SU-DHL-6 (cell line): ENCODE data around the gene EEF1AKMT4.

Experiments used
- H2AFZ ChIP-seq: fragments of 200-600 bp; sonication (generic); 2 replicates; pipeline ENCODE4 v1.6.1; 2014; ENCODE audit warnings: low read depth, mild to moderate bottlenecking, moderate library complexity, mixed read lengths, antibody characterized with exemption, low read length; ENCODE audit not compliant: severe bottlenecking
- H3F3A ChIP-seq: fragments of 200-600 bp; shearing (Covaris generic); 2 replicates; pipeline ENCODE4 v1.6.0; 2016; ENCODE audit warnings: antibody characterized with exemption, mild to moderate bottlenecking; ENCODE audit not compliant: insufficient read depth
- H3K27ac ChIP-seq: fragments of 200-600 bp; sonication (generic); 2 replicates; pipeline ENCODE4 v1.5.1; 2016; ENCODE audit warnings: low read depth, mild to moderate bottlenecking, low read length, moderate library complexity, mixed read lengths
- H3K27me3 ChIP-seq: fragments of 200-600 bp; sonication (generic), shearing (Covaris generic); 2 replicates; pipeline ENCODE4 v1.6.0; 2014; ENCODE audit warnings: mild to moderate bottlenecking, low read length
- H3K36me3 ChIP-seq: fragments of 200-600 bp; sonication (generic); 2 replicates; pipeline ENCODE4 v1.6.1; 2014; ENCODE audit warnings: mild to moderate bottlenecking, low read length, mixed read lengths
- H3K4me2 ChIP-seq: fragments of 300-600, 200-600 bp; shearing (Covaris generic), sonication (generic); 2 replicates; pipeline ENCODE4 v1.6.0; 2014; ENCODE audit warnings: low read length, low read depth, mild to moderate bottlenecking; ENCODE audit not compliant: poor library complexity, severe bottlenecking
- H3K4me3 ChIP-seq: fragments of 200-600 bp; sonication (generic); 2 replicates; pipeline ENCODE4 v1.5.1; 2014; ENCODE audit warnings: antibody characterized with exemption, low read length, mild to moderate bottlenecking, mixed read lengths; ENCODE audit not compliant: insufficient read depth, poor library complexity, severe bottlenecking
- H3K79me2 ChIP-seq: fragments of 200-600 bp; sonication (generic); 2 replicates; pipeline ENCODE4 v1.6.1; 2014; ENCODE audit warnings: mild to moderate bottlenecking, low read length, moderate library complexity; ENCODE audit not compliant: insufficient read depth
- H3K9ac ChIP-seq: fragments of 200-600 bp; sonication (generic); 2 replicates; pipeline ENCODE4 v1.7.0; 2014; ENCODE audit warnings: mild to moderate bottlenecking, low read length
- H3K9me2 ChIP-seq: fragments of 200-600 bp; sonication (generic); replicated peaks from 2 replicates; pipeline ENCODE4 v1.6.1; 2014; ENCODE audit warnings: low read length; ENCODE audit not compliant: insufficient read depth
- H3K9me3 ChIP-seq: fragments of 200-600 bp; sonication (generic); 2 replicates; pipeline ENCODE4 v1.6.1; 2014; ENCODE audit warnings: low read length, mixed read lengths; ENCODE audit not compliant: insufficient read depth
- H4K20me1 ChIP-seq: fragments of 200-600 bp; sonication (generic); 2 replicates; pipeline ENCODE4 v1.6.1; 2014; ENCODE audit warnings: low read depth, mild to moderate bottlenecking, antibody characterized with exemption, low read length, moderate library complexity, mixed read lengths
- CTCF ChIP-seq: fragments of 200-600 bp; sonication (generic); IDR thresholded peaks from one replicate; pipeline ENCODE4 v1.5.1; 2017; ENCODE audit warnings: antibody characterized with exemption, mild to moderate bottlenecking, low read length, moderate library complexity; ENCODE audit not compliant: insufficient read depth, poor library complexity, severe bottlenecking
- EZH2phosphoT487 ChIP-seq: fragments of 200-600 bp; sonication (generic), shearing (Covaris generic); conservative IDR thresholded peaks from 2 replicates; pipeline ENCODE4 v1.6.1; 2018; ENCODE audit warnings: mild to moderate bottlenecking, antibody characterized with exemption, low read length, moderate library complexity, mixed read lengths

EEF1AKMT4 gene

GRCh38 chr3:184259396-184259877 lies 10.0 kb downstream of the EEF1AKMT4 start:
- no peaks in the 10 kb centered on the region for H3K9me3 ChIP-seq
- no peaks in the 10 kb centered on the region for H4K20me1 ChIP-seq
- no peaks in the 10 kb centered on the region for H3K9me2 ChIP-seq
- H3F3A ChIP-seq, result no peaks in the 10 kb centered on the region; the same call in 1 of the 2 replicates
- no peak overlapping the region for H2AFZ ChIP-seq
- H3K36me3 ChIP-seq, result no peaks in the 10 kb centered on the region
- TF ChIP-seq CTCF, result no peak
- TF ChIP-seq EZH2phosphoT487, result no peak
- no peaks in the 10 kb centered on the region for H3K79me2 ChIP-seq
- H3K9ac ChIP-seq, result no peak overlapping the region
- H3K4me3 ChIP-seq, result no peak overlapping the region
- H3K27ac ChIP-seq, result no peak overlapping the region
- H3K4me2 ChIP-seq, result no peak overlapping the region
- H3K27me3 ChIP-seq, result no peaks in the 10 kb centered on the region

- no peak overlapping the region for H3K27ac ChIP-seq
- H3K79me2 ChIP-seq, result no peaks in the 10 kb centered on the region
- TF ChIP-seq CTCF (no peak), EZH2phosphoT487 (no peak)
- no peak overlapping the region for H2AFZ ChIP-seq
- H3K9ac ChIP-seq, result no peak overlapping the region
- H3K27me3 ChIP-seq, result no peaks in the 10 kb centered on the region
- H3F3A ChIP-seq, result no peaks in the 10 kb centered on the region; the same call in 1 of the 2 replicates
- H3K4me3 ChIP-seq, result no peak overlapping the region
- H3K4me2 ChIP-seq, result peak overlapping the region; percentile 52
- H3K9me3 ChIP-seq, result no peaks in the 10 kb centered on the region
- H3K36me3 ChIP-seq, result no peaks in the 10 kb centered on the region
- H3K9me2 ChIP-seq, result no peaks in the 10 kb centered on the region
- H4K20me1 ChIP-seq, result no peaks in the 10 kb centered on the region
Measured at GRCh38 chr3:184259878-184260723, 10.6 kb downstream of the EEF1AKMT4 start.

- TF ChIP-seq EZH2phosphoT487, result no peak
- no peak for TF ChIP-seq CTCF
- H3K79me2 ChIP-seq, result no peaks in the 10 kb centered on the region
- peak overlapping the region; percentile 52 for H3K4me2 ChIP-seq
- H3F3A ChIP-seq, result no peaks in the 10 kb centered on the region; the same call in 1 of the 2 replicates
- H3K9me3 ChIP-seq, result no peaks in the 10 kb centered on the region
- H3K36me3 ChIP-seq, result no peaks in the 10 kb centered on the region
- H3K27ac ChIP-seq, result no peak overlapping the region
- H3K27me3 ChIP-seq, result no peaks in the 10 kb centered on the region
- no peak overlapping the region for H2AFZ ChIP-seq
- peak overlapping the region; percentile 47 for H3K4me3 ChIP-seq
- H3K9me2 ChIP-seq, result no peaks in the 10 kb centered on the region
- H4K20me1 ChIP-seq, result no peaks in the 10 kb centered on the region
- peak overlapping the region; percentile 41 for H3K9ac ChIP-seq
Measured at GRCh38 chr3:184260724-184261269, 11.3 kb downstream of the EEF1AKMT4 start.
